H1 (cell line): Measurements from ENCODE around the gene HEXIM1. TPM values are rescaled to one million over a fixed set of nuclear protein-coding genes. Genes with fewer than 3 reads are reported as not detected.

ENCODE experiments used
- CTCF ChIA-PET: fragments of 300-600 bp; sonication (Branson Sonifier 250); formaldehyde crosslinking; loops from one replicate; lab custom pipeline; 2021; ENCODE audit not compliant: partially characterized antibody; lab: Charles Lee
- POLR2A ChIA-PET: fragments of 300-600 bp; sonication (Branson Sonifier 250); formaldehyde crosslinking; loops from one replicate; lab custom pipeline; 2021; ENCODE audit warnings: inconsistent platforms; ENCODE audit not compliant: partially characterized antibody; lab: Charles Lee
- DNase-seq, 2 experiments: peaks; one replicate each; pipeline versions ENCODE4 v3.0.0 to v3.0.0-alpha.2; 2010 to 2022; ENCODE audit warnings: low spot score in 2 of 2, low read depth in 1 of 2, mixed read lengths in 1 of 2
- FAIRE-seq: peaks from 2 replicates; lab custom pipeline; 2011; peaks lifted over from hg19 to GRCh38; lab: Jason Lieb, UNC
- H2AFZ ChIP-seq: 2 replicates; pipeline ENCODE4 v1.8.1; 2012; ENCODE audit warnings: low read length, inconsistent platforms
- H2AK5ac ChIP-seq: 2 replicates; pipeline ENCODE4 v1.6.1; 2013; ENCODE audit warnings: low read depth, low read length
- H2BK120ac ChIP-seq: replicated peaks from 2 replicates; pipeline ENCODE3; 2013; ENCODE audit warnings: low read depth, low read length, inconsistent platforms
- H2BK12ac ChIP-seq: 2 replicates; pipeline ENCODE4 v1.6.1; 2013; ENCODE audit warnings: low read depth, low read length
- H2BK15ac ChIP-seq: 2 replicates; pipeline ENCODE4 v1.6.1; 2013; ENCODE audit warnings: low read length
- H2BK20ac ChIP-seq: 2 replicates; pipeline ENCODE4 v1.6.1; 2013; ENCODE audit warnings: low read length
- H2BK5ac ChIP-seq: 2 replicates; pipeline ENCODE4 v1.6.1; 2013; ENCODE audit warnings: low read depth, low read length
- H3K14ac ChIP-seq: 2 replicates; pipeline ENCODE4 v1.6.1; 2013; ENCODE audit warnings: inconsistent platforms; ENCODE audit not compliant: insufficient read length
- H3K18ac ChIP-seq: 2 replicates; pipeline ENCODE4 v1.6.1; 2013; ENCODE audit warnings: low read length; ENCODE audit errors: extremely low read depth
- H3K23ac ChIP-seq: 2 replicates; pipeline ENCODE4 v1.6.1; 2013; ENCODE audit warnings: inconsistent platforms; ENCODE audit not compliant: insufficient read length
- H3K23me2 ChIP-seq: 2 replicates; pipeline ENCODE4 v1.6.1; 2013; ENCODE audit warnings: low read depth, low read length
- H3K27ac ChIP-seq: 2 replicates; pipeline ENCODE4 v1.6.1; 2011; ENCODE audit warnings: low read depth, low read length, inconsistent platforms
- H3K27me3 ChIP-seq, 4 experiments: replicated peaks in 1 of 4; 1 replicate in 1 of 4; 2 replicates in 3 of 4; pipeline versions ENCODE4 v1.6.1 to v1.8.1; 2011 to 2013; ENCODE audit warnings: low read length in 3 of 4, mild to moderate bottlenecking in 3 of 4, inconsistent platforms in 2 of 4, mixed read lengths in 2 of 4, moderate library complexity in 1 of 4; ENCODE audit not compliant: control insufficient read depth in 3 of 4, insufficient read depth in 3 of 4; ENCODE audit errors: extremely low read depth in 1 of 4
- H3K36me3 ChIP-seq, 4 experiments: 2 replicates each; pipeline versions ENCODE4 v1.6.1 to v1.8.1; 2011 to 2013; ENCODE audit warnings: mild to moderate bottlenecking in 4 of 4, low read length in 3 of 4, moderate library complexity in 2 of 4, control low read depth in 1 of 4, inconsistent platforms in 1 of 4; ENCODE audit not compliant: insufficient read depth in 4 of 4, control insufficient read depth in 2 of 4
- H3K4ac ChIP-seq: replicated peaks from 2 replicates; pipeline ENCODE3; 2013; ENCODE audit warnings: low read length, low read depth, mixed read lengths, inconsistent platforms; ENCODE audit not compliant: insufficient read length
- H3K4me1 ChIP-seq, 4 experiments: replicated peaks in 1 of 4; 1 replicate in 1 of 4; 2 replicates in 3 of 4; pipeline versions ENCODE4 v1.6.1 to v1.8.1; 2011 to 2013; ENCODE audit warnings: low read length in 3 of 4, inconsistent platforms in 2 of 4, mixed read lengths in 1 of 4; ENCODE audit not compliant: insufficient read depth in 4 of 4, control insufficient read depth in 3 of 4
- H3K4me2 ChIP-seq, 2 experiments: 2 replicates each; pipeline versions ENCODE4 v1.6.1 to v1.8.1; 2011 to 2013; ENCODE audit warnings: low read depth in 2 of 2, low read length in 2 of 2, control low read depth in 1 of 2, inconsistent platforms in 1 of 2, mild to moderate bottlenecking in 1 of 2; ENCODE audit not compliant: insufficient read depth in 1 of 2
- H3K4me3 ChIP-seq, 4 experiments: fragments of 200-600, 300-600 bp in 1 of 4; sonication (generic), shearing (Covaris generic), sonication (Bioruptor Twin) in 1 of 4; 2 replicates each; pipeline versions ENCODE4 v1.5.1 to v1.8.1; 2011 to 2016; ENCODE audit warnings: low read length in 4 of 4, low read depth in 3 of 4, control low read depth in 2 of 4, inconsistent platforms in 2 of 4, mild to moderate bottlenecking in 2 of 4, mixed read lengths in 1 of 4, moderate library complexity in 1 of 4; ENCODE audit not compliant: insufficient read depth in 2 of 4; ENCODE audit errors: extremely low read depth in 1 of 4
- H3K56ac ChIP-seq: replicated peaks from 2 replicates; pipeline ENCODE3; 2013; ENCODE audit warnings: low read depth, mild to moderate bottlenecking, mixed read lengths, low read length, inconsistent platforms; ENCODE audit not compliant: insufficient read length
- H3K79me1 ChIP-seq: 2 replicates; pipeline ENCODE4 v1.6.1; 2013; ENCODE audit warnings: low read depth, low read length, control low read depth
- H3K79me2 ChIP-seq, 2 experiments: 2 replicates each; pipeline versions ENCODE4 v1.6.1 to v1.8.1; 2012 to 2013; ENCODE audit warnings: low read length in 2 of 2, mild to moderate bottlenecking in 2 of 2, inconsistent platforms in 1 of 2; ENCODE audit not compliant: insufficient read depth in 2 of 2, control insufficient read depth in 1 of 2
- H3K9ac ChIP-seq, 4 experiments: replicated peaks in 1 of 4; 1 replicate in 1 of 4; 2 replicates in 3 of 4; pipeline versions ENCODE4 v1.6.1 to v1.8.1; 2011 to 2013; ENCODE audit warnings: low read depth in 3 of 4, low read length in 3 of 4, control low read depth in 2 of 4, mild to moderate bottlenecking in 2 of 4, moderate library complexity in 2 of 4, inconsistent platforms in 1 of 4; ENCODE audit errors: extremely low read depth in 1 of 4
- H3K9me3 ChIP-seq, 2 experiments: 2 replicates each; pipeline versions ENCODE4 v1.6.1 to v1.8.1; 2012 to 2013; ENCODE audit warnings: mild to moderate bottlenecking in 2 of 2, moderate library complexity in 2 of 2, control low read depth in 1 of 2, inconsistent platforms in 1 of 2, low read depth in 1 of 2, low read length in 1 of 2, mixed read lengths in 1 of 2; ENCODE audit not compliant: insufficient read depth in 2 of 2
- H4K20me1 ChIP-seq, 2 experiments: replicated peaks in 1 of 2; 2 replicates each; pipeline versions ENCODE3 to v1.8.1; 2011 to 2013; ENCODE audit warnings: inconsistent platforms in 2 of 2, low read length in 2 of 2, mild to moderate bottlenecking in 1 of 2; ENCODE audit not compliant: insufficient read depth in 2 of 2, control insufficient read depth in 1 of 2
- H4K5ac ChIP-seq: 2 replicates; pipeline ENCODE4 v1.6.1; 2013; ENCODE audit warnings: low read length, low read depth, mixed read lengths, inconsistent platforms; ENCODE audit not compliant: insufficient read length
- H4K8ac ChIP-seq: 2 replicates; pipeline ENCODE4 v1.8.0; 2013; ENCODE audit warnings: mild to moderate bottlenecking, moderate library complexity, low read length, inconsistent platforms; ENCODE audit not compliant: insufficient read depth; ENCODE audit errors: extremely low read depth
- H4K91ac ChIP-seq: replicated peaks from 2 replicates; pipeline ENCODE3; 2013; ENCODE audit warnings: low read length, mixed read lengths, inconsistent platforms; ENCODE audit not compliant: insufficient read length
- ASH2L ChIP-seq: fragments of 200-600, 300-600 bp; sonication (generic); IDR thresholded peaks from one replicate; pipeline ENCODE4 v1.7.1; 2017; ENCODE audit warnings: low read length
- ATF3 ChIP-seq: IDR thresholded peaks from 2 replicates; pipeline ENCODE4 v1.6.1; 2011; ENCODE audit warnings: low read depth, mild to moderate bottlenecking, low read length; ENCODE audit not compliant: insufficient read depth
- CHD1 ChIP-seq: IDR thresholded peaks from 2 replicates; pipeline ENCODE4 v1.6.1; 2012; ENCODE audit warnings: low read depth, low read length, improper control_type of control experiment
- CHD2 ChIP-seq: IDR thresholded peaks from 2 replicates; pipeline ENCODE4 v1.6.1; 2012; ENCODE audit warnings: low read length, improper control_type of control experiment
- EZH2 ChIP-seq: fragments of 200-600 bp; sonication (generic); IDR thresholded peaks from 2 replicates; pipeline ENCODE4 v1.7.1; 2012; ENCODE audit warnings: low read depth, mild to moderate bottlenecking, moderate library complexity, low read length, inconsistent platforms; ENCODE audit not compliant: severe bottlenecking
- GABPA ChIP-seq: IDR thresholded peaks from 2 replicates; pipeline ENCODE4 v1.6.1; 2011; ENCODE audit warnings: mild to moderate bottlenecking, low read length, moderate library complexity, borderline replicate concordance; ENCODE audit not compliant: insufficient read depth
- HDAC6 ChIP-seq: IDR thresholded peaks from one replicate; pipeline ENCODE4 v1.7.1; 2012; ENCODE audit warnings: low read depth, mild to moderate bottlenecking, inconsistent platforms, low read length, moderate library complexity
- MAX ChIP-seq: IDR thresholded peaks from 2 replicates; pipeline ENCODE4 v1.6.1; 2012; ENCODE audit warnings: inconsistent platforms
- POLR2A ChIP-seq, 2 experiments: IDR thresholded peaks; 1 replicate in 1 of 2; 2 replicates in 1 of 2; pipeline ENCODE4 v1.6.1; 2011; ENCODE audit warnings: low read depth in 2 of 2, low read length in 2 of 2, mild to moderate bottlenecking in 2 of 2; ENCODE audit errors: control extremely low read depth in 1 of 2
- POU5F1 ChIP-seq: IDR thresholded peaks from 2 replicates; pipeline ENCODE4 v1.6.1; 2011; ENCODE audit warnings: low read depth, mild to moderate bottlenecking, low read length, moderate library complexity
- RAD21 ChIP-seq, 2 experiments: IDR thresholded peaks in 1 of 2; conservative IDR thresholded peaks in 1 of 2; 2 replicates each; pipeline ENCODE4 v1.6.1; 2011; ENCODE audit warnings: low read depth in 2 of 2, low read length in 2 of 2, improper control_type of control experiment in 1 of 2, inconsistent platforms in 1 of 2, mild to moderate bottlenecking in 1 of 2, moderate library complexity in 1 of 2
- SRF ChIP-seq: IDR thresholded peaks from 2 replicates; pipeline ENCODE4 v1.6.1; 2011; ENCODE audit warnings: mild to moderate bottlenecking, low read depth, low read length, moderate library complexity
- TBP ChIP-seq: IDR thresholded peaks from 2 replicates; pipeline ENCODE4 v1.6.1; 2011; ENCODE audit warnings: low read depth, low read length, improper control_type of control experiment
- TEAD4 ChIP-seq: IDR thresholded peaks from 2 replicates; pipeline ENCODE4 v1.6.1; 2012; ENCODE audit warnings: low read depth, low read length, inconsistent platforms, mixed read lengths
- WGBS, 2 experiments: shearing (Covaris generic) in 1 of 2; methylation state at CpG; one replicate each; pipeline versions ENCODE4 v1.1.6 to v1.1.7; 2013 to 2015; ENCODE audit warnings: low lambda C conversion rate in 2 of 2, mixed read lengths in 2 of 2, inconsistent platforms in 1 of 2, low coverage in 1 of 2, missing lambda C conversion rate in 1 of 2; ENCODE audit not compliant: insufficient replicate concordance in 2 of 2, insufficient coverage in 1 of 2, insufficient read length in 1 of 2; ENCODE audit errors: extremely low coverage in 1 of 2, missing lambda C conversion rate in 1 of 2; 5-methylcytosine and 5-hydroxymethylcytosine counted together
- polyA plus RNA-seq, 7 experiments: library from polyadenylated mRNA; depleted of rRNA in 3 of 7; stranded (reverse) in 5 of 7; unstranded in 2 of 7; fragments of >200 nt in 5 of 7; fragments of 200-250 nt in 2 of 7; gene quantifications; 1 replicate in 5 of 7; 2 replicates in 1 of 7; 4 replicates in 1 of 7; pipeline versions ENCODE4 v1.2.1 to v1.2.3, GENCODE V29; 2011 to 2013; ENCODE audit warnings: missing spikeins in 2 of 7, mixed read lengths in 2 of 7
- total RNA-seq: library from RNA; stranded (reverse); fragmentation: NEBNext Ultra II Directional; extraction: Animal tissue kit (Norgen Biotek cat#: 25700); gene quantifications from 2 replicates; pipeline ENCODE4 v1.2.1, GENCODE V29; 2021

The HEXIM1 gene
- total and polyA plus RNA-seq, 2 of the 8 experiments (the other 6 are each of a cell fraction or from before 2014, with no cell fraction given), result 9.1 to 38.3 TPM

- Histone ChIP-seq H3K4ac (no peak overlapping the region), H3K27me3 (no peaks in the 10 kb centered on the region), H4K20me1 (no peaks in the 10 kb centered on the region), H3K79me1 (no peaks in the 10 kb centered on the region), H4K8ac (no peak overlapping the region), H2AFZ (no peak overlapping the region), H3K18ac (no peak overlapping the region), H3K36me3 (no peaks in the 10 kb centered on the region), H3K4me2 (no peak overlapping the region), H3K4me3 (no peak overlapping the region), H3K4me1 (peaks cover 0 to 12% (median 9%) of the 10 kb centered on the region in 4 experiments; a peak in 5 of 7 replicates), H2BK5ac (no peak overlapping the region), H3K23ac (no peak overlapping the region), H2BK20ac (no peak overlapping the region), H2BK120ac (no peak overlapping the region), H3K27ac (no peak overlapping the region), H3K56ac (no peak overlapping the region), H2BK15ac (no peak overlapping the region), H3K9ac (no peak overlapping the region), H2BK12ac (no peak overlapping the region), H4K91ac (no peak overlapping the region), H2AK5ac (no peak overlapping the region), H3K79me2 (no peaks in the 10 kb centered on the region), H4K5ac (no peak overlapping the region), H3K14ac (no peak overlapping the region), H3K9me3 (no peaks in the 10 kb centered on the region), H3K23me2 (peaks cover 7% of the 10 kb centered on the region)
- 97% methylated on average over 4 of the region's 4 CpGs; no CpG with 5 or more reads in 1 of the 2 experiments for whole genome bisulfite sequencing, 2 experiments
- ChIA-PET POLR2A (interaction anchor here (1.0 to 15.8 kb wide), 5 partner anchors 10 to 31 kb away, joined by 3 to 185 read pairs (median 9); partner anchors contain the start of genes HEXIM1 and HEXIM2), CTCF (interaction anchor here (0.6 to 11.7 kb wide), 5 partner anchors 11 to 97 kb away, joined by 3 to 156 read pairs (median 3); partner anchors contain the start of gene HEXIM1)
- FAIRE-seq, result no peak
- DNase-seq, result no peak
- TF ChIP-seq ASH2L (no peak), EZH2 (no peak), POU5F1 (no peak), HDAC6 (no peak), CHD2 (no peak), POLR2A (IDR thresholded peaks at IDR 0.05; ENCODE audit: control extremely low read depth in 1 of 2, low read depth in 2 of 2, low read length in 2 of 2) (no peak), CHD1 (no peak), SRF (no peak), GABPA (no peak), RAD21 (IDR thresholded peaks at IDR 0.05 in 1 of 2, conservative IDR thresholded peaks at IDR 0.05 in 1 of 2; ENCODE audit: low read depth in 2 of 2, low read length in 2 of 2) (no peak), TBP (no peak), MAX (no peak), ATF3 (no peak), TEAD4 (no peak)
Observed at GRCh38 chr17:45139533-45139920, 8.7 kb upstream of the HEXIM1 start.
